ENCODE results near the gene C2orf69.

DNA sequence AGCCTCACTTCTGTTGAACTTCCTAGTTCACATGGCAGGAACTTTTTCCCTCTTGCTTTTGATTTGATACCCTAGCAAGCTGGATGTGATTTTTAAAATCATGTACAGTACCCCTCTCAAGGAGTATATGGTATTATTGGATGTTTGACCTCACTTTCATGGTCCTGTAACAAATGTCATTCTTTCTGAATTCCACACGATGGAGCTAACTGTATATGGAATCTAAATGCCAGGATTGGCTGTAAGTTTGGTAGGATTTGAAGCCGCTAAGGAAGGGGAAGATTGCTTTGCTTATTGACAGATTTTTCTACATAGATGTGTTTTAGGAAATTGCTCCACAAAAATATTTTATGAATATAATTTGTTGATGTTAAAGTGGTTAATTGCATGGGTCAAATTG, 62.6 kb downstream of the C2orf69 start:
- TF ChIP-seq, protein P1, sequence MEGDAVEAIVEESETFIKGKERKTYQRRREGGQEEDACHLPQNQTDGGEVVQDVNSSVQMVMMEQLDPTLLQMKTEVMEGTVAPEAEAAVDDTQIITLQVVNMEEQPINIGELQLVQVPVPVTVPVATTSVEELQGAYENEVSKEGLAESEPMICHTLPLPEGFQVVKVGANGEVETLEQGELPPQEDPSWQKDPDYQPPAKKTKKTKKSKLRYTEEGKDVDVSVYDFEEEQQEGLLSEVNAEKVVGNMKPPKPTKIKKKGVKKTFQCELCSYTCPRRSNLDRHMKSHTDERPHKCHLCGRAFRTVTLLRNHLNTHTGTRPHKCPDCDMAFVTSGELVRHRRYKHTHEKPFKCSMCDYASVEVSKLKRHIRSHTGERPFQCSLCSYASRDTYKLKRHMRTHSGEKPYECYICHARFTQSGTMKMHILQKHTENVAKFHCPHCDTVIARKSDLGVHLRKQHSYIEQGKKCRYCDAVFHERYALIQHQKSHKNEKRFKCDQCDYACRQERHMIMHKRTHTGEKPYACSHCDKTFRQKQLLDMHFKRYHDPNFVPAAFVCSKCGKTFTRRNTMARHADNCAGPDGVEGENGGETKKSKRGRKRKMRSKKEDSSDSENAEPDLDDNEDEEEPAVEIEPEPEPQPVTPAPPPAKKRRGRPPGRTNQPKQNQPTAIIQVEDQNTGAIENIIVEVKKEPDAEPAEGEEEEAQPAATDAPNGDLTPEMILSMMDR (IDR thresholded peaks at IDR 0.05) = no peak
- TF ChIP-seq EZH2 (IDR thresholded peaks at IDR 0.05; ENCODE audit: borderline replicate concordance, insufficient read depth, low read depth, low read length, poor library complexity, severe bottlenecking) = no peak

Measured in B cell (primary cell).